Embryonic facial prominence (tissue), 1 donor: Measurements from ENCODE around the gene FOXF1.

Experiments
- DNase-seq: peaks from one replicate; pipeline ENCODE4 v3.0.0-alpha.2; 2016; ENCODE audit errors: extremely low spot score

FOXF1 gene

GRCh38 chr16:86533076-86533475 lies 22.7 kb downstream of the FOXF1 start:
- DNase-seq: no peak

- no peak for DNase-seq
Observed at GRCh38 chr16:86533767-86534351, 23.5 kb downstream of the FOXF1 start.

DNA sequence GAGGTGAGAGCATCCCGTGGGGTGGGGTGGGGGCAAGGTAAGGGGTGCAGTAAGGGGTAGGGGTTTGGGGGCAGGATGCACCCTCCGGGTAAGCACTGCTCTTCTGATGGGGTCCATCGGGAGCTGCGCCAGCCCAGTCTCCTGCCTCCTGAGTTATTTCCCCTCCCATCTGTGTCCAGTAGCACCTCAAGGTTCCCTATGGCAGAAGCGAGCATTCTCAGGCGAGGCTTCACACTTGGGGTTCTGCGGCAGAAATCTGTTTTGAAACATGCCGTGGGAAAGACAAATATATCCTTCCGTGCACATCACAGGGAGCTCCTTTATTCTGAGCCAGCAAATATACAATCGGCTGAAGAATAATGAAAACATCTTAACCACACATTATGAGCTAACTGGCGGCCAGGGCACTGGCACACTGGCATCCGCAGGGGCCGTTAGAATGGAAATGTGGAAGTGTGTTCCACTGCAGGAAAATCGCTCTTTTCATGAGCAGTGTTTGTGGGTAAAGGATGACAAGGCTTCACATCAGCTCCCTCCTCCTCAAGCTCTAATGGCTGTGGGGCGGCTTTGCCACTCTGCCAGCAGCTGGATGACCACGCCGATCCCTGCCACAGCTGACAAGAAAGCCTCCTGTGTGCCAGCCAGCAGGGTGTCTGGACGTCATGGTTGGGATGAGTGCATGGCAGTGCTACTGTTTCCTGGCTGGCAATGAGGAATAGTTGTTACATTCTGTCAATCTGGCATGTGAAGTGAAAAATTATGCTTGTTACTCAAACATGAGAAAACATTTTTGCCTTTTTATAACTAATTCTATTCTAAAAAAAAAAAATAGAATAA lies 24.7 kb downstream of the FOXF1 start:
- DNase-seq: no peak

- no peak for DNase-seq
Observed at GRCh38 chr16:86536621-86537020, 26.3 kb downstream of the FOXF1 start.

DNA sequence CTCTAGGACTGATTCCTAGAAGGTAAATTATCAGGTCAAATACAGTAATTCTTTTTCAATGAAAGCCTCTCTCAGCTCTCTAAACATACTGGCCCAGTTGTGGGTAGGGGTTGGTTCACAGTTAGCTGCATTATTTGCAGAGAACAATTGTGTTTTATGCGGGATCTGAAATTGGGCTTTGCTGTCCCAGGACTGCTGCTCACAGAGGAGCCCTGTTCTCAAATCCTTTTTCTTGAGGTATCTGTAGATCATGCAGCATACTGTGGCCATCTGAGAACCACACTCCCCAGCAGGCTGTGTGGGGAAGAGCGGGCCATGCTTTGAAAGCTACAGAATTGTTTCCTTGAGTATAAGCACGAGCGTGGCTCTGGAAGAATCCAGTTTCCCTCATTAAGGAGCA lies 27.2 kb downstream of the FOXF1 start:
- no peak for DNase-seq

DNA sequence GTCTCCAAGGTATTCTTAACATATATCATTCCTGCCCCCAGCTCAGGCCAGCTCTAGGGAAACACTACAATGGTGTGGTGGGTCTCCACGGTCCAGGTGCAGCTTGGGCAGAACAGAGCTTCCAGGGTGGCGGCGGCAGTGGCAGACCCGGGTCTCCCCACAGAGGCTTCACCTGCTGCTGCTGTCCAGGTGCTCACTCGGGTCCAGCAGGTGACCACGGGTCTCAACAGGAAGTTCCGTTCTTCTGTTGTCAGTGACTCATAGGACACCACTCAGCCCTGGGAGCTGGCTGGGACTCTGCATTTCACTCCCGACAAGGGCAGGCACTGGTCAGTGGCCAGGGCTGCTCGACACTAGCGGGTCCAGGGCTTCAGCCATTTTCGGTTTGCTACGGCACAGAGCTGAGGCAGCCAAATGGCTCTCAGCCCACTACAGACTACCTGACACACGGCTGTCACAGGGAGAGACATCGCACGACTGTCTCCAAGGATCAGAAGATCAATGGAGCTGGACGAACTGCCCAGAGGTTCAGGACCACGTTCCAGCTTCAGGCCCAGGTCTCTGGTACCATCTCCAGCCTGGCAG lies 28.0 kb downstream of the FOXF1 start:
- DNase-seq: no peak

- no peak for DNase-seq
Observed at GRCh38 chr16:86540894-86541293, 30.6 kb downstream of the FOXF1 start.

- DNase-seq: no peak
Observed at GRCh38 chr16:86541560-86541959, 31.2 kb downstream of the FOXF1 start.

GRCh38 chr16:86542756-86543750 lies 32.7 kb downstream of the FOXF1 start:
- DNase-seq: no peak

GRCh38 chr16:86545481-86545880 lies 35.2 kb downstream of the FOXF1 start:
- DNase-seq: no peak

GRCh38 chr16:86545954-86546637 lies 35.8 kb downstream of the FOXF1 start:
- no peak for DNase-seq

DNA sequence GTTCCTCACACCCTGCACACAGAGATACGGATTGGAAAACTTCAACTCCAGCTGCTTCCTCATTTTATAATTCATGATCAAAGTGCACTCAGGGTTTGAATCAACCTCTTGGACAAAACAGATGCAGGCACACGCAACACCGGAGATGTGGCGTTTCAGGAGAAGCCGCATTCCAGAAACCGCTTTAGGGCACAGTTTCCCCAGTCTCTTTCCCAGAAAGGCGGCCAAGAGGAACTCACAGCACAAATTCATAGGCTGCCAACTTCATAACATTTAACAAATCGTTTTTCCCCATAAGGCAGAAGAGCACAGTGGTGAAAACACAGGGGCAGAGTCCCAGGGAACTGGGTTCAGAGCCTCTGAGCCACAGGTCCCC lies 36.3 kb downstream of the FOXF1 start:
- DNase-seq: no peak

GRCh38 chr16:86547286-86547685 lies 37.0 kb downstream of the FOXF1 start:
- DNase-seq: no peak

- DNase-seq: no peak
Observed at GRCh38 chr16:86549076-86549892, 39.0 kb downstream of the FOXF1 start.

DNA sequence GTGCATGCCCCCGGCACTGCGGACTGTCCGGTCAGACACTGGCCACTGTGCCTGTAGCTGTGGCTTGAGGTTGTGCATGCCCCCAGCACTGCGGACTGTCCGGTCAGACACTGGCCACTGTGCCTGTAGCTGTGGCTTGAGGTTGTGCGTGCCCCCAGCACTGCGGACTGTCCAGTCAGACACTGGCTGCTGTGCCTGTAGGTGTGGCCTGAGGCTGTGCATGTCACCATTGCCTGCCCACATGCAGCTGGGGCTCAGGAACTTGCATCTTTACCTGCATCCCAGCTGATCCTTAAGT lies 39.5 kb downstream of the FOXF1 start:
- no peak for DNase-seq

GRCh38 chr16:86550281-86550680 lies 40.0 kb downstream of the FOXF1 start:
- DNase-seq: no peak

DNA sequence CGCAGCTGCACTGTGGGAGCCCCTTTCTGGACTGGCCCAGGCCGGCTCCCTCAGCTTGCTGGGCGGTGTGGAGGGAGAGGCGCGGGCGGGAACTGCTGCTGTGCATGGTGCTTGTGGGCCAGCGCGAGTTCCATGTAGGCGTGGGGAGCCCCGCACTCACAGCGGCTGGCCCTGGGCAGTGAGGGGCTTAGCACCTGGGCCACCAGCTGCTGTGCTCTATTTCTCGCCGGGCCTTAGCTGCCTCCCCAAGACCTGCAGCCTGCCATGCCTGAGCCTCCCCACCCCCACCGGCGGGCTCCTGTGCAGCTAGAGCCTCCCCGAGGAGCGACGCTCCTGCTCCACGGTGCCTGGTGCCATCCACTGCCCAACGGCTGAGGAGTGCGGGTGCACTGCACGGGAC lies 43.0 kb downstream of the FOXF1 start:
- DNase-seq: no peak

- DNase-seq: no peak
Observed at GRCh38 chr16:86554599-86554916, 44.2 kb downstream of the FOXF1 start.

- DNase-seq: peak; percentile 87
Observed at GRCh38 chr16:86554917-86555703, 44.8 kb downstream of the FOXF1 start, which contains the start of gene MTHFSD. TSS of gene MTHFSD (minus strand) at chr16:86555235. CDS start at chr16:86555184, 51 bp downstream.

DNA sequence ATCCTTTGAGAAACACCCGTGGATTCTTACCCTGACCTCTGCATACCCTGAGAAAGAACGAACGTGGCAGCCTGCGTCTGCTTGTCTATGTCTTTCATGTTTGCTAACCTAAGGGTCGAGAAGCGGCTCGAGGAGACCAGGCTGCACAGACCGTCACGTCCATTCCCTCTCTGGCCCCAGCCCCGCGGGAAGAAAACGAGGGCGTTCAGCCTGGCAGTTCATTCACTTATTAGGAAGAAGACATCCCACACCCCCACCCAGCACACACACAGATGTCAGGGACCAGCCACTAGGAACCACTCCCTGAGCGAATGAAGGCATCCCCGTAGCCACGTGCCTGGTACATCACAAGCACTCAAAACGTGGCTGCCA lies 45.4 kb downstream of the FOXF1 start:
- DNase-seq: no peak
